T-helper 2 cell (primary cell): ENCODE data around the gene STON2.

Experiments used
- DNase-seq, 5 experiments: peaks; one replicate each; pipeline versions ENCODE4 v3.0.0 to v3.0.0-alpha.2; 2012 to 2022

STON2 gene

GRCh38 chr14:81298122-81298521 lies 102.0 kb downstream of the STON2 start:
- DNase-seq, result no peak

- no peak for DNase-seq
These were observed 103.9 kb downstream of the STON2 start for GRCh38 chr14:81295958-81296923.

- DNase-seq, result no peak
These were observed 110.6 kb downstream of the STON2 start for GRCh38 chr14:81289516-81289915.

- DNase-seq, result no peak
These were observed 113.4 kb downstream of the STON2 start for GRCh38 chr14:81286574-81287370.

- DNase-seq, result no peak
These were observed 114.9 kb downstream of the STON2 start for GRCh38 chr14:81285245-81285644.

- no peak for DNase-seq
These were observed 118.8 kb downstream of the STON2 start for GRCh38 chr14:81281332-81281731.

GRCh38 chr14:81280136-81280791 lies 119.9 kb downstream of the STON2 start:
- DNase-seq, result no peak

GRCh38 chr14:81277096-81277495 lies 123.0 kb downstream of the STON2 start:
- no peak for DNase-seq

- DNase-seq, result no peak
These were observed 123.8 kb downstream of the STON2 start for GRCh38 chr14:81276073-81277069.

GRCh38 chr14:81275305-81276072 lies 124.6 kb downstream of the STON2 start:
- DNase-seq, result no peak

- no peak for DNase-seq
These were observed 126.1 kb downstream of the STON2 start for GRCh38 chr14:81273961-81274575.

- no peak for DNase-seq
These were observed 126.6 kb downstream of the STON2 start for GRCh38 chr14:81273521-81273920.

- DNase-seq, result no peak
These were observed 127.8 kb downstream of the STON2 start for GRCh38 chr14:81272317-81272716.

- no peak for DNase-seq
These were observed 130.1 kb downstream of the STON2 start for GRCh38 chr14:81269979-81270375.

- peak in 1 of 5 experiments; percentile 48 for DNase-seq
These were observed 130.8 kb downstream of the STON2 start for GRCh38 chr14:81269100-81269978.

- peak in 1 of 5 experiments; percentile 67 for DNase-seq
These were observed 132.1 kb downstream of the STON2 start for GRCh38 chr14:81268016-81268416.

- no peak for DNase-seq
These were observed 134.4 kb downstream of the STON2 start for GRCh38 chr14:81265636-81266169.

GRCh38 chr14:81264671-81265070 lies 135.5 kb downstream of the STON2 start:
- no peak for DNase-seq

- DNase-seq, result no peak
These were observed 136.2 kb downstream of the STON2 start for GRCh38 chr14:81263777-81264410.
